IMR-90 (cell line): ENCODE measurements around the gene SMPDL3A. TPM values are rescaled to one million over a fixed set of nuclear protein-coding genes. Genes with fewer than 3 reads are reported as not detected.

Source experiments
- ATAC-seq: fragments of 200-7000 bp; cut with Tn5 transposase; 2 replicates; pipeline ENCODE4 v1.9.1; 2020; ENCODE audit warnings: low read depth, mild to moderate bottlenecking, moderate library complexity
- BruUV-seq: library from RNA; stranded (reverse); fragments of 400-500 nt; replicated peaks from 2 replicates; lab custom pipeline; 2021; lab: Mats Ljungman, UMichigan
- CTCF ChIA-PET: fragments of 300-600 bp; formaldehyde crosslinking; extraction: SDS; loops from one replicate; lab custom pipeline; 2021; ENCODE audit warnings: antibody characterized with exemption; lab: Yijun Ruan, JAX
- POLR2A ChIA-PET: fragments of 300-600 bp; sonication (Branson Sonifier 250); formaldehyde crosslinking; loops from one replicate; lab custom pipeline; 2022; ENCODE audit warnings: antibody characterized with exemption; ENCODE audit not compliant: unreplicated experiment; lab: Charles Lee
- DNase-seq: peaks from one replicate; pipeline ENCODE4 v3.0.0; 2013
- H2AFZ ChIP-seq: replicated peaks from 2 replicates; pipeline ENCODE3; 2013; ENCODE audit warnings: low read length, mild to moderate bottlenecking; ENCODE audit not compliant: poor library complexity
- H2AK5ac ChIP-seq: 2 replicates; pipeline ENCODE4 v1.6.1; 2013; ENCODE audit warnings: low read depth, low read length, inconsistent platforms
- H2AK9ac ChIP-seq: replicated peaks from 2 replicates; pipeline ENCODE3; 2013; ENCODE audit warnings: mild to moderate bottlenecking, low read depth, low read length, moderate library complexity; ENCODE audit not compliant: poor library complexity
- H2BK120ac ChIP-seq: 2 replicates; pipeline ENCODE4 v1.6.1; 2013; ENCODE audit warnings: low read depth, low read length, inconsistent platforms
- H2BK15ac ChIP-seq: 3 replicates; pipeline ENCODE4 v1.6.1; 2013; ENCODE audit warnings: low read depth, low read length, inconsistent platforms
- H2BK20ac ChIP-seq: 2 replicates; pipeline ENCODE4 v1.6.1; 2013; ENCODE audit warnings: low read depth, mild to moderate bottlenecking, inconsistent platforms, low read length, moderate library complexity
- H2BK5ac ChIP-seq: 2 replicates; pipeline ENCODE4 v1.6.1; 2013; ENCODE audit warnings: mild to moderate bottlenecking, low read depth, low read length, inconsistent platforms; ENCODE audit not compliant: poor library complexity, severe bottlenecking
- H3K14ac ChIP-seq: replicated peaks from 2 replicates; pipeline ENCODE4 v1.6.1; 2013; ENCODE audit warnings: low read depth, low read length, inconsistent platforms
- H3K18ac ChIP-seq: 2 replicates; pipeline ENCODE4 v1.6.1; 2013; ENCODE audit warnings: low read depth, low read length, control low read depth
- H3K23ac ChIP-seq: 2 replicates; pipeline ENCODE4 v1.6.1; 2013; ENCODE audit warnings: low read depth, low read length, inconsistent platforms
- H3K27ac ChIP-seq: 2 replicates; pipeline ENCODE4 v1.5.1; 2013; ENCODE audit warnings: mild to moderate bottlenecking, control low read depth, low read length; ENCODE audit not compliant: insufficient read depth
- H3K27me3 ChIP-seq: 2 replicates; pipeline ENCODE4 v1.6.1; 2013; ENCODE audit warnings: low read length; ENCODE audit not compliant: control insufficient read depth, insufficient read depth
- H3K36me3 ChIP-seq: 2 replicates; pipeline ENCODE4 v1.6.1; 2013; ENCODE audit warnings: low read length, mixed read lengths; ENCODE audit not compliant: control insufficient read depth, insufficient read depth
- H3K4ac ChIP-seq: 2 replicates; pipeline ENCODE4 v1.6.1; 2013; ENCODE audit warnings: low read depth, low read length, inconsistent platforms
- H3K4me1 ChIP-seq: 2 replicates; pipeline ENCODE4 v1.6.1; 2013; ENCODE audit warnings: low read length, mixed read lengths; ENCODE audit not compliant: control insufficient read depth, insufficient read depth
- H3K4me2 ChIP-seq: 2 replicates; pipeline ENCODE4 v1.6.1; 2013; ENCODE audit warnings: low read depth, mild to moderate bottlenecking, control low read depth, low read length, moderate library complexity
- H3K4me3 ChIP-seq: 2 replicates; pipeline ENCODE4 v1.5.1; 2013; ENCODE audit warnings: low read depth, mild to moderate bottlenecking, control low read depth, low read length, moderate library complexity; ENCODE audit not compliant: insufficient read depth
- H3K56ac ChIP-seq: 2 replicates; pipeline ENCODE4 v1.6.1; 2013; ENCODE audit warnings: low read length, inconsistent platforms; ENCODE audit not compliant: insufficient read depth; ENCODE audit errors: extremely low read depth
- H3K79me1 ChIP-seq, 2 experiments: 2 replicates each; pipeline ENCODE4 v1.6.1; 2013; ENCODE audit warnings: low read length in 2 of 2, inconsistent platforms in 1 of 2, low read depth in 1 of 2
- H3K9ac ChIP-seq: 2 replicates; pipeline ENCODE4 v1.6.1; 2013; ENCODE audit warnings: low read depth, low read length, control low read depth
- H3K9me1 ChIP-seq: 2 replicates; pipeline ENCODE4 v1.6.1; 2013; ENCODE audit warnings: low read length, inconsistent platforms; ENCODE audit not compliant: insufficient read depth
- H3K9me3 ChIP-seq: 2 replicates; pipeline ENCODE4 v1.6.1; 2013; ENCODE audit warnings: low read length; ENCODE audit not compliant: control insufficient read depth, insufficient read depth
- H4K20me1 ChIP-seq: 2 replicates; pipeline ENCODE4 v1.6.1; 2013; ENCODE audit warnings: low read length, inconsistent platforms; ENCODE audit not compliant: insufficient read depth
- H4K5ac ChIP-seq: 2 replicates; pipeline ENCODE4 v1.6.1; 2013; ENCODE audit warnings: mild to moderate bottlenecking, low read depth, low read length, control low read depth
- H4K8ac ChIP-seq, 2 experiments: 2 replicates each; pipeline ENCODE4 v1.6.1; 2013; ENCODE audit warnings: low read depth in 2 of 2, low read length in 2 of 2, control low read depth in 1 of 2, inconsistent platforms in 1 of 2
- H4K91ac ChIP-seq: 2 replicates; pipeline ENCODE4 v1.6.1; 2013; ENCODE audit warnings: low read depth, low read length, inconsistent platforms; ENCODE audit not compliant: insufficient read depth
- BHLHE40 ChIP-seq: fragments of 150-350 bp; IDR thresholded peaks from 2 replicates; pipeline ENCODE4 v1.6.1; 2016; ENCODE audit warnings: mild to moderate bottlenecking, low read depth, low read length
- FOS ChIP-seq: fragments of 150-350 bp; IDR thresholded peaks from 2 replicates; pipeline ENCODE4 v1.6.1; 2016; ENCODE audit warnings: low read depth, low read length
- MAFK ChIP-seq: IDR thresholded peaks from 2 replicates; pipeline ENCODE4 v1.6.1; 2012; ENCODE audit warnings: low read depth, low read length, improper control_type of control experiment
- MAZ ChIP-seq: IDR thresholded peaks from 2 replicates; pipeline ENCODE4 v1.6.1; 2012; ENCODE audit warnings: low read depth, mild to moderate bottlenecking, low read length, improper control_type of control experiment, moderate library complexity, borderline replicate concordance
- MXI1 ChIP-seq: IDR thresholded peaks from 2 replicates; pipeline ENCODE4 v1.6.1; 2012; ENCODE audit warnings: low read depth, mild to moderate bottlenecking, low read length, moderate library complexity, borderline replicate concordance
- POLR2A ChIP-seq: IDR thresholded peaks from 2 replicates; pipeline ENCODE4 v1.6.1; 2012; ENCODE audit warnings: mild to moderate bottlenecking, low read depth, low read length
- RAD21 ChIP-seq: IDR thresholded peaks from 2 replicates; pipeline ENCODE4 v1.6.1; 2012; ENCODE audit warnings: low read length, improper control_type of control experiment
- SMC3 ChIP-seq: fragments of 150-350 bp; IDR thresholded peaks from 2 replicates; pipeline ENCODE4 v1.6.1; 2016; ENCODE audit warnings: low read depth, mild to moderate bottlenecking, antibody characterized with exemption, low read length, moderate library complexity
- WGBS, 2 experiments: methylation state at CpG; one replicate each; pipeline versions ENCODE4 v1.1.5 to v1.1.7; 2013; ENCODE audit warnings: missing lambda C conversion rate in 2 of 2; ENCODE audit not compliant: insufficient read length in 1 of 2; ENCODE audit errors: extremely low coverage in 2 of 2; 5-methylcytosine and 5-hydroxymethylcytosine counted together
- dilution Hi-C: fragments of 300-500 bp; cut with HindIII; formaldehyde crosslinking; loops from one replicate; pipeline ENCODE4 v1.14.3; 2018; ENCODE audit warnings: low sequenced_read_pairs; ENCODE audit not compliant: unreplicated experiment
- in situ Hi-C: fragments of 300-500 bp; cut with MboI; formaldehyde crosslinking; loops from 3 replicates; pipeline ENCODE4 v1.14.3; 2019; ENCODE audit warnings: low sequenced_read_pairs, inconsistent platforms, mixed read lengths
- intact Hi-C: fragments of 100-400 bp; cut with micrococcal nuclease; formaldehyde crosslinking; loops from 2 replicates; pipeline ENCODE4 v1.10.0; 2022
- polyA plus RNA-seq, 3 experiments: library from polyadenylated mRNA; depleted of rRNA; stranded (reverse); fragments of >200 nt; gene quantifications; 2 replicates each; pipeline ENCODE4 v1.2.3, GENCODE V29; 2012; ENCODE audit warnings: low replicate concordance in 1 of 3
- total RNA-seq: library from RNA; depleted of rRNA; stranded (reverse); fragments of >200 nt; gene quantifications from 2 replicates; pipeline ENCODE4 v1.2.3, GENCODE V29; 2012
- TF ChIP-seq, protein P1 (sequence below): conservative IDR thresholded peaks from 2 replicates; pipeline ENCODE4 v1.5.1; 2012; ENCODE audit warnings: mild to moderate bottlenecking, low read depth, low read length, improper control_type of control experiment

The SMPDL3A gene
- total and polyA plus RNA-seq, 2 of the 4 experiments (the other 2 are of a cell fraction) = 9.9 to 14.2 TPM

DNA sequence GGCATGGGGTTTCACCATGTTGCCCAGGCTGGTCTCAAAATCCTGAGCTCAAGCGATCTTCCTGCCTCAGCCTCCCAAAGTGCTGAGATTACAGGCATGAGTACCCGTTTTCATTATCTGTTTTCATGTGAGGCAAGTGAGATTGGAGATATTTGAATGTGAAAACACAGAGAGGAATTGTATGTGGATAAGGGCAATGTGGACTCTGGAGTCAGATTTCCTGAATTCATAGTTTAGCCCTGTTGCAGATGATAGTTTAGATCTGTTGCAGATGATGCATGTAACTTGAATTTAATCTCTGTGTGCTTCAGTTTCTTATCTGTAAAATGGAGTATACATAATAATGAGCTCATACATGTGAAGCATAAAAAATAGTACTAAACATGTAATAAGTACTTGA, 3.7 kb downstream of the SMPDL3A start:
- 0% methylated on average over 1 of the region's 2 CpGs; no CpG with 5 or more reads in 1 of the 2 experiments for WGBS, 2 experiments
- H3K9me1 ChIP-seq = no peaks in the 10 kb centered on the region
- CTCF ChIA-PET = interaction anchor here (0.6 kb wide), 1 partner anchor 1200 kb away, joined by 5 read pairs; no protein-coding TSS in a partner anchor

More for the DNA sequence above, 3.7 kb downstream of the SMPDL3A start:
- dilution Hi-C loops = no loop called here
- BruUV-seq = no TSS peak
- peaks cover 4 to 28% of the 10 kb centered on the region in 2 experiments; a peak in 2 of 4 replicates for H3K79me1 ChIP-seq
- no peak overlapping the region for H3K4me3 ChIP-seq
- peak overlapping the region; percentile 70 for H3K18ac ChIP-seq
- ATAC-seq = no peak
- H3K4ac ChIP-seq = no peak overlapping the region
- no peaks in the 10 kb centered on the region for H3K9me3 ChIP-seq
- no peak overlapping the region for H4K91ac ChIP-seq
- no peak overlapping the region for H2BK5ac ChIP-seq
- H2BK120ac ChIP-seq = no peak overlapping the region
- H3K36me3 ChIP-seq = peaks cover 7% of the 10 kb centered on the region; the same call in 1 of the 2 replicates
- H3K4me1 ChIP-seq = peaks cover 11% of the 10 kb centered on the region
- no peak overlapping the region for H2BK15ac ChIP-seq
- no peak overlapping the region for H2AFZ ChIP-seq
- POLR2A ChIA-PET = no interaction called here
- intact Hi-C loops = no loop called here
- no peaks in the 10 kb centered on the region for H4K20me1 ChIP-seq
- peak overlapping the region; percentile 29; the same call in 1 of the 2 replicates for H3K9ac ChIP-seq
- H3K23ac ChIP-seq = no peak overlapping the region
- in situ Hi-C loops = no loop called here
- peak; percentile 63 for DNase-seq
- peak overlapping the region; percentile 68; the same call in 1 of the 2 replicates for H3K4me2 ChIP-seq
- no peaks in the 10 kb centered on the region for H3K27me3 ChIP-seq
- peak overlapping the region; percentile 78; the same call in 1 of the 2 replicates for H3K27ac ChIP-seq
- TF ChIP-seq RAD21 (no peak), MXI1 (no peak), MAFK (no peak), FOS (no peak), MAZ (no peak), SMC3 (no peak), POLR2A (no peak), BHLHE40 (no peak)
- TF ChIP-seq, protein P1, sequence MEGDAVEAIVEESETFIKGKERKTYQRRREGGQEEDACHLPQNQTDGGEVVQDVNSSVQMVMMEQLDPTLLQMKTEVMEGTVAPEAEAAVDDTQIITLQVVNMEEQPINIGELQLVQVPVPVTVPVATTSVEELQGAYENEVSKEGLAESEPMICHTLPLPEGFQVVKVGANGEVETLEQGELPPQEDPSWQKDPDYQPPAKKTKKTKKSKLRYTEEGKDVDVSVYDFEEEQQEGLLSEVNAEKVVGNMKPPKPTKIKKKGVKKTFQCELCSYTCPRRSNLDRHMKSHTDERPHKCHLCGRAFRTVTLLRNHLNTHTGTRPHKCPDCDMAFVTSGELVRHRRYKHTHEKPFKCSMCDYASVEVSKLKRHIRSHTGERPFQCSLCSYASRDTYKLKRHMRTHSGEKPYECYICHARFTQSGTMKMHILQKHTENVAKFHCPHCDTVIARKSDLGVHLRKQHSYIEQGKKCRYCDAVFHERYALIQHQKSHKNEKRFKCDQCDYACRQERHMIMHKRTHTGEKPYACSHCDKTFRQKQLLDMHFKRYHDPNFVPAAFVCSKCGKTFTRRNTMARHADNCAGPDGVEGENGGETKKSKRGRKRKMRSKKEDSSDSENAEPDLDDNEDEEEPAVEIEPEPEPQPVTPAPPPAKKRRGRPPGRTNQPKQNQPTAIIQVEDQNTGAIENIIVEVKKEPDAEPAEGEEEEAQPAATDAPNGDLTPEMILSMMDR = no peak
- H2AK9ac ChIP-seq = no peak overlapping the region
- H2AK5ac ChIP-seq = 0 out of 2 replicates have a peak overlapping the region, but pooled peaks have one; percentile 30
- peak overlapping the region; percentile 34; the same call in 1 of the 2 replicates for H4K5ac ChIP-seq
- no peak overlapping the region for H3K14ac ChIP-seq
- H4K8ac ChIP-seq = no peak overlapping the region
- H2BK20ac ChIP-seq = no peak overlapping the region
- H3K56ac ChIP-seq = no peak overlapping the region
